Left ventricle myocardium superior (tissue), 1 donor: ENCODE data around the gene SMIM34. TPM values are rescaled to one million over a fixed set of nuclear protein-coding genes. Genes with fewer than 3 reads are reported as not detected.
"Not testable (repeated sequence)": the region's sequence is repeated elsewhere in the genome, so short reads cannot be mapped to it uniquely, and the experiment has no call there.

ENCODE experiments used
- ATAC-seq: fragments of 200-7000 bp; cut with Tn5 transposase; one replicate; pipeline ENCODE4 v1.9.1; 2020; ENCODE audit warnings: mild to moderate bottlenecking, moderate library complexity
- DNase-seq: peaks from one replicate; pipeline ENCODE4 v3.0.0-alpha.2; 2020
- intact Hi-C: fragments of 100-400 bp; cut with micrococcal nuclease; formaldehyde crosslinking; loops from one replicate; pipeline ENCODE4 v1.11.0; 2022
- total RNA-seq: library from RNA; stranded (reverse); fragmentation: NEBNext Ultra II Directional; extraction: Animal tissue kit (Norgen Biotek cat#: 25700); gene quantifications from one replicate; pipeline ENCODE4 v1.2.1, GENCODE V29; 2021
- donor health status: DM: no; HTN: yes; CAD: no; lungs with severe emphysema.

The SMIM34 gene
- total RNA-seq, 1 donor from 2014 or later, result not detected

- peak; percentile 65 for ATAC-seq
- DNase-seq, intact Hi-C loops: not testable (repeated sequence)
These were observed 48.2 kb downstream of the SMIM34 start for GRCh38 chr21:34375619-34375972.

GRCh38 chr21:34374940-34375618, 48.7 kb downstream of the SMIM34 start, which contains the start of gene SMIM11:
TSS of gene SMIM11 (plus strand) at chr21:34375507. CDS start at chr21:34379505, 3,998 bp downstream.
- intact Hi-C loops, DNase-seq: not testable (repeated sequence)
- peak; percentile 98 for ATAC-seq

GRCh38 chr21:34374462-34374861, 49.3 kb downstream of the SMIM34 start:
- intact Hi-C loops, DNase-seq: not testable (repeated sequence)
- peak; percentile 54 for ATAC-seq

DNA sequence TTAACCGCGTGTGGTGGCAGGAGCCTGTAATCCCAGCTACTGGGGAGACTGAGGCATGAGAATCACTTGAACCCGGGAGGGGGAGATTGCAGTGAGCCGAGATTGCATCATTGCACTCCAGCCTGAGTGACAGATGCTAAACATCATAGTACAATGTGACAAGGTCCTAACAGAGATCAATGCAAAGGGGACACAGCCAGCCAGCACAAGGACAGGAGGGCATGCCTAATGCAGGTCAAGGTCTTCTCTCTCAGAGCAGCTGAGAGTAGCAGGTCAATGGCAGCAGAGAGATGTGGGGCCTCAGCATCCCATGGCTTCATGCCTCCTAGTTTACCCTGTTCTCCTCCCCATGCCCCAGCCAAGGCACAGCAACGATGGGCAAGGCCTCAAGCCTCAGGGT, 51.4 kb downstream of the SMIM34 start:
- intact Hi-C loops, result no loop called here
- ATAC-seq (no peak), DNase-seq (no peak)

DNA sequence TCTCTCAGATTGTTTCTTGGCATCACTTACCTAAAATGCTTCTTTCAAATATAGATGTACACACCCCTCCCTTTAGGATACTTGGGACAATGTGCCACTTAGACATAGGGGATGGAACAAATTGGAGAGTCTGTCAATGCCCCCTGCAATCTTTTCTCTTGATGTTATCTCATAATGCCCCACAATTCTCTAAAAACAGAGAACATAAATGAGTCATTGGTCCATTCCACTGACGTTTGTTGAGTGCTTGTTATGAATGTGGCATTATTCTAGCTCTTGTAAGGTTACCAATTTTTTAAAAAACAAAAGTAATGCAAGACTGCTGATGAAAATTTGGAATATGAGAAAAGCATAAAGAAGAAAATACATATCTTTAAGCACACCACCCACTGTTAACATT, 54.0 kb downstream of the SMIM34 start:
- DNase-seq, result no peak
- intact Hi-C loops, result no loop called here

More for the DNA sequence above, 54.0 kb downstream of the SMIM34 start:
- ATAC-seq, result no peak

Other genes with a start within 250 kb of the SMIM34 start
- gene KCNE2, start 59.9 kb downstream of the SMIM34 start, total RNA-seq, result not detected
- 5.2 TPM for gene SMIM11, start 48.4 kb downstream of the SMIM34 start, total RNA-seq
- 5.3 TPM for gene KCNE1, start 88.3 kb upstream of the SMIM34 start, total RNA-seq
- 36.7 TPM for gene RCAN1, start 191.2 kb upstream of the SMIM34 start, total RNA-seq
- gene CLIC6, start 245.0 kb upstream of the SMIM34 start, total RNA-seq, result 11.2 TPM